Glutamatergic neuron (in vitro differentiated cells): ENCODE measurements around the gene PROSER2. TPM values are rescaled to one million over a fixed set of nuclear protein-coding genes. Genes with fewer than 3 reads are reported as not detected.

ENCODE experiments used
- DNase-seq: peaks from one replicate; pipeline ENCODE4 v3.0.0; 2022
- H3K27ac Mint-ChIP-seq: one replicate; pipeline ENCODE4 v1.8.0; 2020; ENCODE audit warnings: mild to moderate bottlenecking, mixed read lengths, inconsistent platforms; ENCODE audit not compliant: unreplicated experiment
- H3K27me3 Mint-ChIP-seq: one replicate; pipeline ENCODE4 v1.8.0; 2020; ENCODE audit warnings: mild to moderate bottlenecking, moderate library complexity, mixed read lengths, inconsistent platforms; ENCODE audit not compliant: unreplicated experiment
- H3K36me3 Mint-ChIP-seq: one replicate; pipeline ENCODE4 v1.8.0; 2020; ENCODE audit warnings: mild to moderate bottlenecking, mixed read lengths, inconsistent platforms; ENCODE audit not compliant: unreplicated experiment
- H3K4me1 Mint-ChIP-seq: one replicate; pipeline ENCODE4 v1.8.0; 2020; ENCODE audit warnings: mild to moderate bottlenecking, low read depth, mixed read lengths, inconsistent platforms; ENCODE audit not compliant: unreplicated experiment
- H3K4me3 Mint-ChIP-seq: one replicate; pipeline ENCODE4 v1.8.0; 2020; ENCODE audit warnings: mild to moderate bottlenecking, mixed read lengths, inconsistent platforms; ENCODE audit not compliant: unreplicated experiment
- H3K9me3 Mint-ChIP-seq: one replicate; pipeline ENCODE4 v1.8.0; 2020; ENCODE audit warnings: mild to moderate bottlenecking, moderate library complexity, mixed read lengths, inconsistent platforms; ENCODE audit not compliant: unreplicated experiment
- total RNA-seq: library from RNA; stranded (reverse); fragmentation: NEBNext Ultra II Directional; extraction: Animal tissue kit (Norgen Biotek cat#: 25700); gene quantifications from one replicate; pipeline ENCODE4 v1.2.1, GENCODE V29; 2021; ENCODE audit not compliant: unreplicated experiment
- TF ChIP-seq, protein P1 (sequence below): fragments of 200-600 bp; sonication (generic); IDR thresholded peaks from one replicate; pipeline ENCODE4 v1.5.0; 2021; ENCODE audit not compliant: partially characterized antibody, unreplicated experiment

PROSER2 gene
- total RNA-seq, 1 donor from 2014 or later, result not detected

DNA sequence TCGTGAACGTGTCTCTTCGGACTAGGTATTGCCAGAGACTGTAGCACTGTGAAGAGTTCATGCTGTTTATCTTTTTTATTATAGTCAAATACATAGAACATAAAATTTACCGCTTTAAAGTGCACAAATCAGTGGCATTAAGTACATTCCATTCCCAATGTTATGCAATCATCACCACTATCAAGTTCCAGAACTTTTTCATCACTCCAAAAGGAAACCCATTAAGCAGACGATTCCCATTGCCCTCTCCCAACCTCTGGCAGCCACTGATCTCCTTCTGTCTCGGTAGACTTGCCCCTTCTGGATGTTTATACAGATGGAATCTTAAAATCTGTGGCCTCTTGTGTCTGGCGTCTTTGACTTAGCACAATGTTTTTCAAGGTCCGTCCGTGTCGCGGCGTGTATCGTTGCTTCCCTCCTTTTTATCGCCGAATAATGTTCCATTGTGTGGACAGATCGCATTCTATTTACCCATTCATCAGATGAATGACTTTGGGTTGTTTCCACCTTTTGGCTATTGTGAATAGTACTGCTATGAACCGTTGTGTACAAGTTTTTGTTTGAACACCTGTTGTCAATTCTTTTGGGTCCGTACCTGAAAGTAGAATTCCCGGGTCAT is 2.7 kb downstream of the PROSER2 start:
- no peak overlapping the region for H3K27ac Mint-ChIP-seq
- TF ChIP-seq, protein P1, sequence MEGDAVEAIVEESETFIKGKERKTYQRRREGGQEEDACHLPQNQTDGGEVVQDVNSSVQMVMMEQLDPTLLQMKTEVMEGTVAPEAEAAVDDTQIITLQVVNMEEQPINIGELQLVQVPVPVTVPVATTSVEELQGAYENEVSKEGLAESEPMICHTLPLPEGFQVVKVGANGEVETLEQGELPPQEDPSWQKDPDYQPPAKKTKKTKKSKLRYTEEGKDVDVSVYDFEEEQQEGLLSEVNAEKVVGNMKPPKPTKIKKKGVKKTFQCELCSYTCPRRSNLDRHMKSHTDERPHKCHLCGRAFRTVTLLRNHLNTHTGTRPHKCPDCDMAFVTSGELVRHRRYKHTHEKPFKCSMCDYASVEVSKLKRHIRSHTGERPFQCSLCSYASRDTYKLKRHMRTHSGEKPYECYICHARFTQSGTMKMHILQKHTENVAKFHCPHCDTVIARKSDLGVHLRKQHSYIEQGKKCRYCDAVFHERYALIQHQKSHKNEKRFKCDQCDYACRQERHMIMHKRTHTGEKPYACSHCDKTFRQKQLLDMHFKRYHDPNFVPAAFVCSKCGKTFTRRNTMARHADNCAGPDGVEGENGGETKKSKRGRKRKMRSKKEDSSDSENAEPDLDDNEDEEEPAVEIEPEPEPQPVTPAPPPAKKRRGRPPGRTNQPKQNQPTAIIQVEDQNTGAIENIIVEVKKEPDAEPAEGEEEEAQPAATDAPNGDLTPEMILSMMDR, result no peak
- no peaks in the 10 kb centered on the region for H3K4me1 Mint-ChIP-seq
- peaks cover 3% of the 10 kb centered on the region for H3K9me3 Mint-ChIP-seq
- H3K27me3 Mint-ChIP-seq, result peaks cover 2% of the 10 kb centered on the region
- no peak overlapping the region for H3K4me3 Mint-ChIP-seq
- DNase-seq, result no peak
- H3K36me3 Mint-ChIP-seq, result peaks cover 13% of the 10 kb centered on the region

DNA sequence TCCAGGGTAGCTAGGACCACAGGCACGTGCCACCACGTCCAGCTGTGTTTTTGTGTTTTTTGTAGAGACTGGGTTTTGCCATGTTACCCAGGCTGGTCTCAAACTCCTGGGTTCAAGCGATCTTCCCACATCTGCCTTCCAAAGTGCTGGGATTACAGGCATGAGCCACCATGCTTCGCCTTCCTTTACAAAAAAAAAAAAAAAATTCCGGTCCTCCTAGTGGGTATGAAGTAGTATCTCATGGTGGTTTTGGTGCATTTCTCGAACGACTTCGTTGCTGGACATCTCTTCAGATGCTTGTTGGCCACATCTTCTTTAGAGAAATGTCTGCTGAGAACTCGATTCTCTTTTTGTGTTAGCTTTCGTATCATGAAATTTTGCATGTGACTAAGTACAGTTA is 3.9 kb downstream of the PROSER2 start:
- TF ChIP-seq, protein P1, result no peak
- no peaks in the 10 kb centered on the region for H3K4me1 Mint-ChIP-seq
- peaks cover 1% of the 10 kb centered on the region for H3K9me3 Mint-ChIP-seq
- no peak overlapping the region for H3K4me3 Mint-ChIP-seq
- DNase-seq, result no peak
- H3K27me3 Mint-ChIP-seq, result peaks cover 2% of the 10 kb centered on the region
- no peak overlapping the region for H3K27ac Mint-ChIP-seq
- peaks cover 13% of the 10 kb centered on the region for H3K36me3 Mint-ChIP-seq

DNA sequence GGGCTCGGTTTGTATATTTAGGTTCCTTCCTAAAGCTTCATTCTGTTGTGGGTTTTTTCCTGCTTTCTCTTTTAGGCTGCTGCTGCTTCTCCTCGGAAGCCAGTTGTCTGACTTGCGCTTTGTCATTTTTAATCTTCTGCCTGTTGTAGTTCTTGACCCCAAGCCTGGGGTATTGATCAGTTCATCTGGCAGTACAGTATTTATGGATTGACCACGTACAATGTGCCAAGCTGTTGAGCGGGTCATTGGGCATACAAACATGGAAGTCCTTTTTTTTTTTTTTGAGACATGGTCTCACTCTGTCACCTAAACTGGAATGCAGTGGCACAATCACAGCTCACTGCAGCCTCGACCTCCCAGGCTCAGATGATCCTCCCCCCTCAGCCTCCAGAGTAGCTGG is 4.3 kb downstream of the PROSER2 start:
- Mint-ChIP-seq H3K36me3 (peaks cover 13% of the 10 kb centered on the region), H3K27me3 (peaks cover 2% of the 10 kb centered on the region), H3K4me1 (no peaks in the 10 kb centered on the region), H3K27ac (no peak overlapping the region), H3K4me3 (no peak overlapping the region), H3K9me3 (peaks cover 1% of the 10 kb centered on the region)
- TF ChIP-seq, protein P1, result no peak
- DNase-seq, result no peak

DNA sequence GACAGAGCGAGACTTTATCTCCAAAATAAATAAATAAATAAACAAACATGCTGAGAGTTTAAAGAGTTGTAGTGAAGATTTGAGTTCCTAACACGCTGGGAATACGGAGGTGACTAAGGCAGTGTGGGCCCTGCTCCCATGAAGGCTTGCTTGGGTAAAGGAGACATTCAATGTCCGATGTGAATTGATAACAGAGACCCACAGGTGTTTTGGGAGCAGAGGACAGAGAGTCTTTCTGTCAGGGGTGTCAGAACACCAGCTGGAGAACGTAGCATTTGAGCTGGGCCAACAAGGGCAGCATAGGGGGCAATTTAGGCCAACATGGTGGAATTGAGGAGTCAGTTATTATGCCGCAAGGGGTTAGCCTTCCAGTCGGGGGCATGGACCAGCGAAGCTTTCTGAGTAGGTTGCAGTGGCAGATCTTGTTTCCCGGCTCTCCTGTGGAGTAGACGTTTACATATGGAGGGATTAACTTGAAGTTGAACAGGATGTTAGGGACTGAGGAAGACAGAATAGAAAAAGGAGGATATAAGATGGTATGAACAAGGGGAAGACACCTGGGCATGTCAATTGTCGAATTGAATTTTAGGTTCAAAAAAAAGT is 5.6 kb downstream of the PROSER2 start:
- TF ChIP-seq, protein P1, result no peak
- Mint-ChIP-seq H3K4me3 (no peak overlapping the region), H3K9me3 (peaks cover 1% of the 10 kb centered on the region), H3K4me1 (no peaks in the 10 kb centered on the region), H3K36me3 (peaks cover 13% of the 10 kb centered on the region), H3K27ac (no peak overlapping the region), H3K27me3 (peaks cover 2% of the 10 kb centered on the region)
- DNase-seq, result no peak

DNA sequence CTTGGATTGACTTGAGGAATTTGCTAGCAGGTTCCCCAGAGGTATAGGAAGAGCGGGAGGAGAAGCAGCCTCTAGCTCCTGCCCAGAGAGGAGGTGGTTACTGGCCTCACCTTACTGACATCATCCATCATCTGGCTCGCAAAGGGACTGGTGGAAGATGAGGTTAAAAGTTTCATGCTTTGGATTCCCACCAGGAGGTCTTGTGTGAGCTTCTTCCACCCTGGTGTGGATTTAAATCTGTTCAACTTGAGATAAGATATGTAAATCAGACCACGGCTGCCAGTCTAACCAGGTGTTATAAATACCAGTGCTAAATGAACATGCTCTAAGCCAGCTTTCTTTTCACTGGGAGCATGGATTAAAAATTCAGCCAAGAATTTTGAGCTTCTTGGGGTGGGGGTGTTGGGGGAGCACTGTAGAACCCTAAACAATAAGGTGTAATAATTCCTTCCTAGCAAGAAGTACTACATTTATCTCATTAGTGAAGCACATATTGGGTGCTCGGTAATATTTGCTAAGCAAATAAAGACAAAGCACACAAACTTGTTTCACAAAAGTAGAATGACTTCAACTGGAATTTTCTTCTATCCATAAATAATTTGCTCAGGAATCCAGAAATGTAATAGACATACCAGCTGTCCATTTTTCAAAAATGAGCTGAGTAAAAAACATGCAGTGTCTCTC is 7.8 kb downstream of the PROSER2 start:
- peaks cover 1% of the 10 kb centered on the region for H3K9me3 Mint-ChIP-seq
- TF ChIP-seq, protein P1, result no peak
- H3K36me3 Mint-ChIP-seq, result peaks cover 6% of the 10 kb centered on the region
- no peak for DNase-seq
- no peak overlapping the region for H3K4me3 Mint-ChIP-seq
- peaks cover 2% of the 10 kb centered on the region for H3K27me3 Mint-ChIP-seq
- H3K27ac Mint-ChIP-seq, result no peak overlapping the region
- no peaks in the 10 kb centered on the region for H3K4me1 Mint-ChIP-seq
